GM18909 (cell line): ENCODE measurements around the gene PAFAH1B1.

ENCODE experiments used
- ATAC-seq: cut with Tn5 transposase; IDR thresholded peaks from one replicate; pipeline ENCODE4 v1.9.1; 2021; ENCODE audit warnings: mild to moderate bottlenecking; ENCODE audit not compliant: unreplicated experiment, poor library complexity

Gene PAFAH1B1

DNA sequence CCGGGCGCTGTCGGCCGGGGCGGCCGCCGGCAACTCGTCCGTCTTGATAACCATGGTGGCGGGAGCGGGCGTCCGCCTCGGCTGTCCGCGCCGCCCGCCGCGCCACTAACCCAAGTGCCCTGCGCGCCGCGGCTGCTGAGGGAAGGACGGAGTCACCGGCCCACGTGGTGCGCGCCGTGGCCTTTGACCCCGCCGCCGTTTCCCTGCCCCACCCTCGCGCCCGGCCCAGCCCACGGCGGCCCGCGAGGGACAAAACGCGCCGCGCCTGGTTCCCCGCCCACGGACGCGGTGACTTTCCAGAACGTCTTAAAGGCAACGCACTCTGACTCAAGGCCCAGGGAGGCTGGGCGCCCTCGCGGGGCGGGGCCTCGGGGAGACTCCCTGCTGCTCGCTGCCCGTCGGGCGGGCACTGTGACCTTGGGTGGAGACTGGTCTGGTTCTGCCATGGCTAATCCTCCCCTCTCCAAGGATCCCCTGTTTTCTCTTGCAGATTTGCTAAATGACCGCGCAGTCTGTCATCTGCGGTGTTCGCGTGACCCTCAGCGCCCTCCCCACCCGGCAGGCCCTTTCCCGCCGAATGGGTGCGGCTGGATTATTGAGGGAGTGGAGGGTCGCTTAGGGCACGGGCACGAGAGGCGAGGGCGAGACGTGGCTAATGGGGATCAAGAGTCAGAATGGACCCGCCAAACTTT is 118.3 kb downstream of the PAFAH1B1 start, which contains the start of gene CLUH:
CLUH (minus strand) TSS at position 157 of the 692 bp plus-strand sequence; CDS start at position 54, 103 bp downstream.
- ATAC-seq, result peak; percentile 73

DNA sequence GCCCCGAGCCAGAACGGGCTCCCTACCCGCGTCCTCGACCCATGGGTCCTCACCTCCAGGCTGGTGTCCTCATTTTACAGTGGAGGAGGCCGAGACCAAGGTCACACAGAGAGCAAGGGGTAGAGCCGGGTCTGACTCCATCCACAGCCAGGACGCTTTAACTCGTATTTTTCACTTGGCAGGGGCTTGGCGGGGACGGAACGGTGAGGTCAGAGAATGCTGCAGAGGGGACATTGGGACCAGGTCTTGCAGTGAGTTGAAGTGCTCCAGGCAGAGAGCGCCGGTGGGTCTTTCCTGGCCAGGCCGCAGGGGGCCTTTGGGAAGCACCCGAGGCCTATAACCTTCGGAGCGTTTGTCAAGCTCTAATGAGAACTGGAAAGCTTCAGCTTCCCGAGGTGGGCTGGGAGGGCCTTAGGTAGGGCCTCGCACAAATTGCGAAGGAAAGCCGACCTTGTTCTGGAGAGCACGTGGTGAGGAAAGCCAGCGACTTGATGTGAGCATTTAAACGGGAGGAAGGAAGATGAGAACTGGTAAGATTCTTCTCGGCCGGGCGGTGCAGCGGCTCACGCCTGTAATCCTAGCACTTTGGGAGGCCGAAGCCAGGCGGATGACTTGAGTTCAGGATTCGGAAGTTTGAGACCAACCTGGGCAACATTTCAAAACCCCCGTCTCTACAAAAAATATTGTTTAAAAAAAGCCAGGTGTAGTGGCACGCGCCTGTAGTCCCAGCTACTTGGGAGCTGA is 119.0 kb downstream of the PAFAH1B1 start:
- no peak for ATAC-seq

DNA sequence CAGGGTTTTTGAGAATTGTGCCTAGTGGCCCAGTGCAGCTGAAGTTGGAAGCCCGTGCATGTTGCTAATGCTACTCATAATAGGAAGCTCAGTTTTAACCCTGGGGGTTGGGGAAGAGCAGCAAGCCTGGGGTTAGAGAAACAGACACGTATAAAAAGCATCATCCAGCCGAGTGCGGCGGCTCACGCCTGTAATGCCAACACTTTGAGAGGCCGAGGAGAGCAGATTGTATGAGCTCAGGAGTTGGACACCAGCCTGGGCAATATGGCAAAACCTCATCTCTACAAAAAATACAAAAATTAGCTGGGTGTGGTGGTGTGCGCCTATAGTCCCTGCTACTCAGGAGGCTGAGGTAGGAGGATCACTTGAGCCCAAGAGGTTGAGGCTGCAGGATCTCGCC is 120.4 kb downstream of the PAFAH1B1 start:
- no peak for ATAC-seq

DNA sequence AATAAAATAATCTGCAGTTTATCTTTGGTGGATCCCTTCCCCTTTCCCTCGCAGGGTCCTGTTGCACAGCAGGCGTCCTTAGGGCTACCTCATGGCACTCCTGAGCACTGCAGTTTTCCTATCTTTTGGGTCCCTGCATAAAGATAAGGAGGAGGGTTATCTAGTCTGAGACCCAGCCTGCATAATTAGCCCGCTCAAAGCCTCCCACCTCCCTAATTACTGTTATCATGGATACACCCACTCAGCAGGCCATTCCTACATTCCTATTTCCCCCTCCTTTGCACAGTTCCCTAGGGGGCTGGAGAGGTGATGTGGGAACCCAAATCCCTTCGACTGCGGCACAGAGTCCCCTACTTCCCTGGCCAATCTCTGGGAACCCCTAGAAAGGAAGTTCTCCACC is 123.2 kb downstream of the PAFAH1B1 start:
- no peak for ATAC-seq

DNA sequence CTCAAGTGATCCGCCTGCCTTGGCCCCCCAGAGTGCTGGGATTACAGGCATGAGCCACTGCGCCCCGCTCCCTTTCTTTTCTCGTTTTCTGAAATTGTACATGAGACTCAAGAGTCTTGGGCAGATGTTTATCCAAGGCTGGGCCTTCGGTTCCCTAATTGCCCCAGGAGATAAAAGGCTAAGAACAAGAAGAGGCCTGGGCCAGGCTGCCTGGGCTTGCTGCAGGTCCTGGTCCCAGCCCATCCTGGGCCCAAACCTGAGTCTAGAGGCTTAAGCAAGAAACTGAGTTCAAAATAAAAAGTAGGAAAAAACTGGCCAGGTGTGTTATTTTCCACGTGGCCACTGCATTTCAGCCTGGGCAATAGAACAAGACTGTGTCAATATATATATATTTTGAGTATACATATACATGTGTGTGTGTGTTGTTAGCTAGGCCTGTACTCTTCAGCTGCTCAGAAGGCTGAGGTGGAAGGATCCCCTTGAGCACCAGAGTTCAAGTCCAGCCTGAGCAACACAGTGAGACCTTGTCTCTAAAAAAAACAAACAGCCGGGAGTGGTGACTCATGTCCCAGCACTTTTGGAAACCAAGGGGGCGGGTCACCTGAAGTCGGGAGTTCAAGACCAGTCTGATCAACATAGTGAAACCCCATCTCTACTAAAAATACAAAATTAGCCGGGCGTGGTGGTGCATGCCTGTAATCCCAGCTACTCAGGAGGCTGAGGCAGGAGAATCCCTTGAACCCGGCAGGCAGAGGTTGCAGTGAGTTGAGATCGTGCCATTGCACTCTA is 124.9 kb downstream of the PAFAH1B1 start:
- no peak for ATAC-seq

DNA sequence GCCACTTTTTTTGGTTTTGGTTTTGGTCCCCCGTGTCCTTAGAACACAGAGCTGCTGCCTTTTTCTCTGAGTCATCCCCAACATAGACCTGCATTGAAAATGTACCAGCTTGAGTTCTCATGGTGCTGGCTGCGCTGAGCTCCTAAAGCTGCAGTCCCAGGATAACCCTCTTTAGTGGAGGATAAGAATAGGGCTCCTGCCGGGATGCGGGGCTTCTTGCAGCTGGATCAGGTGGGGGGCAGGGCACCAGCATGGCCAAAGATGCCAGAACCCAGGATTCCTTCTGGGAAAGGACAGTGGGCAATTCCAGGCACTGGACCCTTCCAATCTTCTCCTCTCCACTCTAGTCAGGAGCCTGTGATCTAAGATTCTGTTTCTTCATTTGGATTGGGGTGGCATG is 126.4 kb downstream of the PAFAH1B1 start:
- ATAC-seq, result no peak

DNA sequence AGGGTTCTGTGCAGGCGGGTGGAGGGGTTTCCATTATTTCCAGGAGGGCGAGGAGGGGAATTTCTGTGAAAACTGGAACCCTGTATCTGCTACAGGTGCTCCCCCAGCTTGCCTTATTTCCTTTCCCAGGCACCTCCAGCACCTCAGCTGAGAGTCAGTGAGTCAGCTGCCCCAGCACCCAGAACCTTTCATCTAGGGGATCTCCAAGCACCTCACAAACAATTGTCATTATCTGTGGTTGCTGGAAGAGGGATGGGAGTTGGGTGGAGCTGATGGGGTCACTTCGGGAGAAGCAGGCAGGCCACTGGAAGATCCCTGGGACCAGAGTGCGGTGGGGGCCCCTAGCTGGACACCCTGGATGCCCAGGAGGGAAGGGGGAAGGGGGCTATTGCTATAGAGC is 128.1 kb downstream of the PAFAH1B1 start:
- no peak for ATAC-seq

DNA sequence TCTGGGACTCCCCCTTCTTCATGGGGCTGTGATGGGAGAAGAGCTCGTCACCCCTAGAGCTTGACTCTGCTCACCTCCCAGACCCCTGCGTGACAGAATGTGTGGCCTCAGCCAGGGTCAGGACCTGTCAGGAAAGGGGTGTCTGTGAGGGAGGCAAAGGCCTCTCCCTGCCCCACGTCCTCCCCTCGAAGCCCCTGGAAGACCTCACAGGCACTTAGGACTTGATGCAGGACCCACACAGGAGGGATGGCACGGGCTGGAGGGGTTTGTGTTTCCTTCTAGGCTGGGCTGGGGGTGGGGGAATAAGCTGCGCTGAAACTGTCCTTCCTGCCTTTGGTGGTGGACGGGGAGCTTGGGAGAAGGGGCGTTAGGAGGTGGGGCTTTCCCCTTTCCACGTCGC is 129.2 kb downstream of the PAFAH1B1 start:
- no peak for ATAC-seq

DNA sequence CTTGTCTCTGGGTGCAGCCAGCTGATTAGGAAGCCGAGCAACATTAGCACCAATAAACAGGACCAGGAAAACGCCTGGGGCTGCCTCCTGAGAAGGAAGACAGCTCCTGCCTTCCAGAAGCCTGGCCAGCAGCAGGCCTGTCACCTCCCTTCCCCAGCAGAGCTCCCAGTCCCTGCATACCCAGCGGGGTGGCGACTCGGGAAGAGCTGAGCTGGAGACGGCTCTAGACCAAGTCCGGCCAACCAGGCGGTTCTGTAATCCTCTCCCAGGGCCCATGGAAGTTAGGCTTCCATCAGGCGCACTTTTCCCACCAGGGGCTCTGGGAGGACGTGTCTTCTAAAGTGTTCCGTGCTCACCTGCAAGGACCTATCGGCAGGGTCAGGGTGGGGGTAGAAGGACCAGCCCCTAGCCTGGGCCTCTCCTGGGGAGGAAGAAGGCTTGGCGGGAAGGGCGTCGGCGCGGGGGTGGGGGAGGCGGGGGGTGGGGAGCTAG is 130.1 kb downstream of the PAFAH1B1 start:
- ATAC-seq, result no peak

DNA sequence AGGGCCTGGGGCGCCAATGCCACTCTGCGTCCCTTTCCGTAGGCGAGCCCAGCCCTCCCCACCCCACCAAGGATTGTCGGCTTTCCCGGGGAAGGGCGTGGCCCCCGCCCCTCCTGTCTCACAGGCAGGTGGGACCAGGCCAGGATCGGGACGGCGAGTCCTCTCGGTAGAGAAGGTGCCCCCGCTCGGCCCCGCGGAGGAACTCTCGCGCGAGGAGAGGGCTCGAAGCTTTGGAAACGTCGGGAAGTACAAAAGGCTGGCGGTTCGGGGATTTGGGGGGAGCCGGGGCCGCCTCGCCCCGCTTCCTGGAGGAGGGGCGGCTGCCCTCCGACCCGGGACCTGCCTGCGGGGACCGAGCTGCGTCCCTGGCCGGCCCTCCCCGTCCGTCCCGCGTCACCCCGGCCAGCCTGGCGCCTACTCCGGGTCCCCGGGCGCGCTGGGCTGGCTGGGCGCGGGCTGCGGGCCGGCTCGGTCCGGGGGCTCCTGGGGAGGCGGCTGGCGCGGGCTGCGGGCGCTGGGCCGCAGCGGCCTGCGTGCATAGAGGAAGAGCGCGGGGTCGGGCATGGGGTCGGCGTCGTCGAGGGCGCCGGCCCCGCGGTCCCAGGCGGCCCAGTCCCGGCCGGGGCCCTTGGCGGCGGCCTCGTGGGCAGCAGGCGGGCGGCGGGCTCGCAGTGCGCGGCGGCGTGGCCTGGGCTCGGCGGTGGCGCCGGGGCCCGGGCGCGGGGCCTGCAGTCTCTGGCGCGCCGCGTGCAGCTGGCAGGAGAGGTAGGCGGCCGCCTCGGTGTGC is 130.7 kb downstream of the PAFAH1B1 start:
- no peak for ATAC-seq

DNA sequence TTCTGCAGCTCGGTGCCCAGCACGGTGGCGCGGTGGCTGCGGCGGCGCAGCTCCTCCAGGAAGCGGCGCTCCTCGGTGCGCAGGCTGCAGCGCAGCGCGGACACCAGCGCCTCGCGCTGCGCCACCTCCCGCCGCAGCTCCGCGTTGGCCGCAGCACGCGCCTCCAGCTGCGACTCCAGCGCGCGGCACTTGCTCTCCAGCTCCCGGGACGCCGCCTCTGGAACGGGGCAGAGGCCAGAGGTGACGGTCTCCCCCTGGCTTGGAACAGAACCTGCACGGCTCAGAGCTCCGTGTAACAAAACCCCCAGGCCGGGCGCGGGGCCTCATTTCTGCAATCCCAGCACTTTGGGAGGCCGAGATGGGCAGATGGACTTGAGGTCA is 131.3 kb downstream of the PAFAH1B1 start:
- no peak for ATAC-seq

DNA sequence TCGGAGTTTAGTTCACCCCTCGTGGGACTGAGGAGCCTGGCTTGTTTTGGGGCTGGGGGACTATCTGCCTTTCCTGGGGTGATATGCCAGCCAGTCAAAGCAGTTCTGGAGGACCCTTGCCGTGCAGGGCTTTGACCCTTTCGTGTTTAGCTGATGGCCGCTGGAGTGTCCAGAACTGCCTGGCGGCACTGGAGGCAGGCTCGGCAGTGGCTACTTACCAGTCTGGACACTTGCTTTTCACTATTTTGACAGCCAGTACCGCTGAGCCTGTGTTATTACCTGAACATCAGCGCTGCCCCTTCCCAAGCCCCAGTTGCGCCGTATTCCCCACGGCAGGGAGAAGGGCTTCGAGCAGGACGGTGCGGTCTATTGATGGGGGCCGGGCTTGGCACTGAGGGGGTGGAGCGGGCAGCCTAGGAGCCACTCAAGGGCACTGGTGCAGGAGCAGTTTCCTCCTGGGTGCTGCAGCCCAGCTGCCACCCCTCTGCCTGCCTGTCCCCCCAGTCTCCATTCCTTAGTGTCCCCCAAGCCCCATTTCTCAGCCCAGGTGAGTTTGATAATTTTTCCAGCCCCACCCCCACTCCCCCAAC is 137.4 kb downstream of the PAFAH1B1 start:
- ATAC-seq, result no peak

DNA sequence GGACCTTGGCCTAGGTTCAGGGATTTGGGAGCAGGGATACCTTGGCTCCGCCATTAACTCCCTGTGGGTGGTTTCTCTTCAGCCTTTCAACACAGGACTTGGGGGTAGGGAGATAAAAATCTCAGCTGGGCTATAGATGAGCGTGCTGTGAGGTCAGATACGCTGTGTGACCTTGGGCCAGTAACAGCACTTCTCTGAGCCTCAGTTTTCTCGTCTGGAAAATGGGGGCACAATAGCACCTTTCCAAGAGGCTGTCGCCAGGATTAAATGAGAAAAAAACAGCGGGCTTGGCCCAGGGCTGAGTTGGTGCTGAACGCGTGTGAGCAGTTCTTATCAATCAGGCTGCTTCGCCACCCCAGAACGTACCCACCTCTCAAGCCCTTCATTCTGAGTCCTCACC is 138.4 kb downstream of the PAFAH1B1 start:
- ATAC-seq, result no peak

DNA sequence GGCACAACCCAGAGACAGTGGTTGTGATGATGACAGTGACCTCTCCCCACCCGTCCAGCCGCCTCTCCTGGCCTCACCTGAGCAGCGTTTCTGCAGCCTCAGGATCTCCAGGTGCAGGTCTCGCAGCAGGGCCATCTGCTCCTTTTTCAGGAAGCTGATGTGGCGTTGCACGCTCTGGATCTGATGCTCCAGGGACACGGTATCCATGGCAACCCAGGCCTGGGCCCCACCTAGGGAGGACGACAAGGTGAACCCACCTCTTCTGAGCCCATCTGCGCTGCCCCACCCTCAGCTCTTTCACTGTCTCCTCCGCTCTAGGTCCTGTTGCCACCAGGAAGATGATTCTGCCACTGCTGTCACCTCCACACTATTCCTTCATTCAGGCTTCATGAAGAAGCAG is 141.5 kb downstream of the PAFAH1B1 start:
- no peak for ATAC-seq
